WTC11 (cell line): ENCODE data around the gene UCHL5. TPM values are rescaled to one million over a fixed set of nuclear protein-coding genes. Genes with fewer than 3 reads are reported as not detected.

Experiments
- ATAC-seq: fragments of 200-7000 bp; cut with Tn5 transposase; 2 replicates; pipeline ENCODE4 v1.10.0; 2021; ENCODE audit warnings: mild to moderate bottlenecking, moderate library complexity
- CTCF ChIA-PET: fragments of 300-600 bp; sonication (Branson Sonifier 250); formaldehyde crosslinking; loops from one replicate; lab custom pipeline; 2021; ENCODE audit warnings: antibody characterized with exemption; lab: Charles Lee
- POLR2A ChIA-PET: fragments of 350-600 bp; sonication (Branson Sonifier 250); formaldehyde crosslinking; loops from one replicate; lab custom pipeline; 2021; ENCODE audit warnings: antibody characterized with exemption; lab: Charles Lee
- DNase-seq: peaks from one replicate; pipeline ENCODE4 v3.0.0; 2021; ENCODE audit warnings: low spot score
- H3K27ac Mint-ChIP-seq: 2 replicates; pipeline ENCODE4 v1.8.0; 2021; ENCODE audit warnings: mixed read lengths
- H3K27me3 Mint-ChIP-seq: 2 replicates; pipeline ENCODE4 v1.8.0; 2021; ENCODE audit warnings: low read depth, mild to moderate bottlenecking, moderate library complexity, mixed read lengths
- H3K36me3 Mint-ChIP-seq: 2 replicates; pipeline ENCODE4 v1.8.0; 2021; ENCODE audit warnings: mixed read lengths
- H3K4me1 Mint-ChIP-seq: 2 replicates; pipeline ENCODE4 v1.8.0; 2022; ENCODE audit warnings: mixed read lengths
- H3K4me3 Mint-ChIP-seq: 2 replicates; pipeline ENCODE4 v1.8.0; 2021; ENCODE audit warnings: mild to moderate bottlenecking, moderate library complexity, mixed read lengths
- H3K9me3 Mint-ChIP-seq: 2 replicates; pipeline ENCODE4 v1.8.0; 2021; ENCODE audit warnings: mixed read lengths
- CBFB ChIP-seq: sonication (generic); formaldehyde crosslinking; IDR thresholded peaks from 2 replicates; pipeline ENCODE4 v1.8.1; 2022; ENCODE audit warnings: mild to moderate bottlenecking, low read depth, missing genetic modification reagents
- EMX1 ChIP-seq: fragments of 250-450 bp; sonication (Bioruptor Pico); IDR thresholded peaks from 2 replicates; pipeline ENCODE4 v1.8.0; 2021; ENCODE audit warnings: mild to moderate bottlenecking
- GABPB1 ChIP-seq: sonication (generic); formaldehyde crosslinking; IDR thresholded peaks from 2 replicates; pipeline ENCODE4 v1.8.1; 2023; ENCODE audit warnings: mild to moderate bottlenecking, missing genetic modification reagents
- GTF2I ChIP-seq: fragments of 250-450 bp; sonication (Bioruptor Pico); conservative IDR thresholded peaks from 2 replicates; pipeline ENCODE4 v1.4.0; 2021; ENCODE audit warnings: mild to moderate bottlenecking
- IRF2 ChIP-seq: sonication (generic); formaldehyde crosslinking; IDR thresholded peaks from 2 replicates; pipeline ENCODE4 v1.8.0; 2022; ENCODE audit warnings: low read depth, missing genetic modification reagents, borderline replicate concordance
- JUN ChIP-seq: sonication (generic); formaldehyde crosslinking; IDR thresholded peaks from 2 replicates; pipeline ENCODE4 v1.8.0; 2023; ENCODE audit warnings: mild to moderate bottlenecking, missing genetic modification reagents
- PRRX2 ChIP-seq: fragments of 250-450 bp; sonication (Bioruptor Pico); IDR thresholded peaks from 2 replicates; pipeline ENCODE4 v1.8.0; 2021; ENCODE audit warnings: mild to moderate bottlenecking
- TEAD4 ChIP-seq: sonication (generic); formaldehyde crosslinking; IDR thresholded peaks from 2 replicates; pipeline ENCODE4 v1.8.0; 2022; ENCODE audit warnings: mild to moderate bottlenecking, missing genetic modification reagents
- total RNA-seq: library from RNA; stranded (reverse); gene quantifications from 3 replicates; pipeline ENCODE4 v1.2.3, GENCODE V29; 2021
- TF ChIP-seq, protein P1 (sequence below): fragments of 250-450 bp; sonication (Bioruptor Pico); IDR thresholded peaks from 2 replicates; pipeline ENCODE4 v1.8.0; 2021; ENCODE audit warnings: mild to moderate bottlenecking
- TF ChIP-seq, protein P2 (sequence below): fragments of 250-450 bp; sonication (Bioruptor Pico); conservative IDR thresholded peaks from 2 replicates; pipeline ENCODE4 v1.9.0; 2021; ENCODE audit warnings: mild to moderate bottlenecking
- TF ChIP-seq, protein P3 (sequence below): fragments of 250-450 bp; sonication (Bioruptor Pico); IDR thresholded peaks from 2 replicates; pipeline ENCODE4 v1.9.0; 2021; ENCODE audit warnings: mild to moderate bottlenecking, borderline replicate concordance
- TF ChIP-seq, protein P4 (sequence below): sonication (generic); formaldehyde crosslinking; IDR thresholded peaks from 2 replicates; pipeline ENCODE4 v1.8.1; 2023; ENCODE audit warnings: mild to moderate bottlenecking, missing genetic modification reagents, moderate library complexity
- TF ChIP-seq, protein P5 (sequence below): sonication (generic); formaldehyde crosslinking; IDR thresholded peaks from 2 replicates; pipeline ENCODE4 v1.8.1; 2023; ENCODE audit warnings: mild to moderate bottlenecking, moderate library complexity, missing genetic modification reagents
- TF ChIP-seq, protein P6 (sequence below): sonication (generic); formaldehyde crosslinking; IDR thresholded peaks from 2 replicates; pipeline ENCODE4 v1.8.0; 2022; ENCODE audit warnings: mild to moderate bottlenecking, missing genetic modification reagents
- TF ChIP-seq, protein P7 (sequence below): sonication (generic); formaldehyde crosslinking; IDR thresholded peaks from 2 replicates; pipeline ENCODE4 v1.8.0; 2022; ENCODE audit warnings: mild to moderate bottlenecking, missing genetic modification reagents
- TF ChIP-seq, protein P8 (sequence below): fragments of 250-450 bp; sonication (Bioruptor Pico); IDR thresholded peaks from 2 replicates; pipeline ENCODE4 v2.1.2; 2022; ENCODE audit warnings: mild to moderate bottlenecking, moderate library complexity
- TF ChIP-seq, protein P9 (sequence below): sonication (generic); formaldehyde crosslinking; IDR thresholded peaks from 2 replicates; pipeline ENCODE4 v1.8.1; 2023; ENCODE audit warnings: mild to moderate bottlenecking, missing genetic modification reagents

The UCHL5 gene
- total RNA-seq, 1 experiment from 2014 or later: 41.5 TPM

DNA sequence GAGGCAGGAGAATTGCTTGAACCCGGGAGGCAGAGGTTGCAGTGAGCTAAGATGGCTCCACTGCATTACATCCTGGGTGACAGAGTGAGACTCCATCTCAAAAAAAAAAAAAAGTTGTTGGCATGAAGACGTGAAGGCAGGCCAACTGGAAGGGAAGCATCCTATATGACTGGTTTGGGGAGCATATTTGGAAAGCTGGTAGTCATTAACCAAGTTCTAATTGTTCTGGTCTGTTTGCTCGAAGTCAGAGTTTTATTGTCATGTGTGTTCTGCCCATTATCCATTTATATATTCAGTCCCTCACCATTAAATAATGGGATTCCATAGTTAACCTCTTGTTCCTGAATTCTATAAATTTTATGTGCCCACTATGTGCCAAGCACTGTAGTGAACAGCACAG is 49.3 kb upstream of the UCHL5 start (continued):
- TF ChIP-seq, protein P1, sequence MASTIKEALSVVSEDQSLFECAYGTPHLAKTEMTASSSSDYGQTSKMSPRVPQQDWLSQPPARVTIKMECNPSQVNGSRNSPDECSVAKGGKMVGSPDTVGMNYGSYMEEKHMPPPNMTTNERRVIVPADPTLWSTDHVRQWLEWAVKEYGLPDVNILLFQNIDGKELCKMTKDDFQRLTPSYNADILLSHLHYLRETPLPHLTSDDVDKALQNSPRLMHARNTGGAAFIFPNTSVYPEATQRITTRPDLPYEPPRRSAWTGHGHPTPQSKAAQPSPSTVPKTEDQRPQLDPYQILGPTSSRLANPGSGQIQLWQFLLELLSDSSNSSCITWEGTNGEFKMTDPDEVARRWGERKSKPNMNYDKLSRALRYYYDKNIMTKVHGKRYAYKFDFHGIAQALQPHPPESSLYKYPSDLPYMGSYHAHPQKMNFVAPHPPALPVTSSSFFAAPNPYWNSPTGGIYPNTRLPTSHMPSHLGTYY: no peak
- no peak for TF ChIP-seq IRF2 (CRISPR knock-in tag)
- TF ChIP-seq EMX1 (CRISPR knock-in tag): no peak
- TF ChIP-seq CBFB: no peak
- TF ChIP-seq, protein P2, sequence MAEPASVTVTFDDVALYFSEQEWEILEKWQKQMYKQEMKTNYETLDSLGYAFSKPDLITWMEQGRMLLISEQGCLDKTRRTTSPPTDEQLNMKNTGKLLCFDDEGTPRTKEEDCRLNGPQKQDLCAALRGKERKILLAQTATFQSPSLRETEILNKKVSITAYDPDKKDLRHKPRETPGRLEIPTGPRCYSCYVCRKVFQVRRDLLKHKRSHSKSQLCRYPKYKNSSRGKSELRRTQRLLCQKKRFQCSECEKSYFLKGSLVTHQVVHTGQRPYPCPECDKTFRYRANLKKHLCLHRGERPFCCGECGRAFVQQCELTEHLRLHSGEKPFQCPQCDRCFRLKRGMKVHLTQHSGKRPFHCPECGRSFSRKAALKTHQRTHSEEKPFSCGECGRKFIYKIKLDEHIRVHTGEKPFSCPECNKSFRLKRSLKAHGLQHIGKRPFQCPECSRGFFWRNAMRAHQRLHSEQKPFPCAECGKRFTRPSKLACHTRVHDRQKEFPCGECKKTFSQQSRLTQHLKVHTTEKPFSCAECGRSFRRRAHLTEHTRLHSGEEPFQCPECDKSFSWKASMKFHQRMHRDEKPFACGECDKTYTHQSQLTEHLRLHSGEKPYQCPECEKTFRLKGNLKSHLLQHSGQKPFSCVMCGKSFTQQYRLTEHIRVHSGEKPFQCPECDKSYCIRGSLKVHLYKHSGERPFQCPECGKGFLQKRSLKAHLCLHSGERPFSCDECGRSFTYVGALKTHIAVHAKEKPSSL: no peak
- TF ChIP-seq, protein P3, sequence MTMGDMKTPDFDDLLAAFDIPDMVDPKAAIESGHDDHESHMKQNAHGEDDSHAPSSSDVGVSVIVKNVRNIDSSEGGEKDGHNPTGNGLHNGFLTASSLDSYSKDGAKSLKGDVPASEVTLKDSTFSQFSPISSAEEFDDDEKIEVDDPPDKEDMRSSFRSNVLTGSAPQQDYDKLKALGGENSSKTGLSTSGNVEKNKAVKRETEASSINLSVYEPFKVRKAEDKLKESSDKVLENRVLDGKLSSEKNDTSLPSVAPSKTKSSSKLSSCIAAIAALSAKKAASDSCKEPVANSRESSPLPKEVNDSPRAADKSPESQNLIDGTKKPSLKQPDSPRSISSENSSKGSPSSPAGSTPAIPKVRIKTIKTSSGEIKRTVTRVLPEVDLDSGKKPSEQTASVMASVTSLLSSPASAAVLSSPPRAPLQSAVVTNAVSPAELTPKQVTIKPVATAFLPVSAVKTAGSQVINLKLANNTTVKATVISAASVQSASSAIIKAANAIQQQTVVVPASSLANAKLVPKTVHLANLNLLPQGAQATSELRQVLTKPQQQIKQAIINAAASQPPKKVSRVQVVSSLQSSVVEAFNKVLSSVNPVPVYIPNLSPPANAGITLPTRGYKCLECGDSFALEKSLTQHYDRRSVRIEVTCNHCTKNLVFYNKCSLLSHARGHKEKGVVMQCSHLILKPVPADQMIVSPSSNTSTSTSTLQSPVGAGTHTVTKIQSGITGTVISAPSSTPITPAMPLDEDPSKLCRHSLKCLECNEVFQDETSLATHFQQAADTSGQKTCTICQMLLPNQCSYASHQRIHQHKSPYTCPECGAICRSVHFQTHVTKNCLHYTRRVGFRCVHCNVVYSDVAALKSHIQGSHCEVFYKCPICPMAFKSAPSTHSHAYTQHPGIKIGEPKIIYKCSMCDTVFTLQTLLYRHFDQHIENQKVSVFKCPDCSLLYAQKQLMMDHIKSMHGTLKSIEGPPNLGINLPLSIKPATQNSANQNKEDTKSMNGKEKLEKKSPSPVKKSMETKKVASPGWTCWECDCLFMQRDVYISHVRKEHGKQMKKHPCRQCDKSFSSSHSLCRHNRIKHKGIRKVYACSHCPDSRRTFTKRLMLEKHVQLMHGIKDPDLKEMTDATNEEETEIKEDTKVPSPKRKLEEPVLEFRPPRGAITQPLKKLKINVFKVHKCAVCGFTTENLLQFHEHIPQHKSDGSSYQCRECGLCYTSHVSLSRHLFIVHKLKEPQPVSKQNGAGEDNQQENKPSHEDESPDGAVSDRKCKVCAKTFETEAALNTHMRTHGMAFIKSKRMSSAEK (CRISPR knock-in tag): no peak
- no peak for TF ChIP-seq JUN (CRISPR knock-in tag)
- TF ChIP-seq, protein P4, sequence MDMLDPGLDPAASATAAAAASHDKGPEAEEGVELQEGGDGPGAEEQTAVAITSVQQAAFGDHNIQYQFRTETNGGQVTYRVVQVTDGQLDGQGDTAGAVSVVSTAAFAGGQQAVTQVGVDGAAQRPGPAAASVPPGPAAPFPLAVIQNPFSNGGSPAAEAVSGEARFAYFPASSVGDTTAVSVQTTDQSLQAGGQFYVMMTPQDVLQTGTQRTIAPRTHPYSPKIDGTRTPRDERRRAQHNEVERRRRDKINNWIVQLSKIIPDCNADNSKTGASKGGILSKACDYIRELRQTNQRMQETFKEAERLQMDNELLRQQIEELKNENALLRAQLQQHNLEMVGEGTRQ: no peak
- no peak for TF ChIP-seq GABPB1 (CRISPR knock-in tag)

DNA sequence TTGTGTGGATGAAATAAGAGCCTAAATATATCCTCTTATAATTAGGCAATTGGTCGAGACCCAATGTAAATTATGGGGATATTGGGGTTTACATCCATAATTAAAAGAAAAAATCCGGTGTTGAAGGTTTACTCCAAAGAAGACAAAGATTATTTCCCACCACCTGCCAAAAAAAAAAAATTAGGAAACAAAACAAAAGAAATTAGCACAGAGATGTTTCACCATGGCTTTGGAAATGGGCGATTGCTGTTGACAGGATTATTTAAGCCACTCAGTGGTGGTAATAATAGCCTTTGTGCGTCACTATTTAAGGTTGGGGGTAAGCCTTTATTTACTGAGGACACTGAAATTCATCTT is 46.6 kb upstream of the UCHL5 start:
- ChIA-PET CTCF (interaction anchor here (1.1 to 2.5 kb wide), 3 partner anchors 16 to 299 kb away, joined by 5 to 13 read pairs (median 5); partner anchors contain the start of gene CDC73), POLR2A (interaction anchor here (0.6 to 2.1 kb wide), 5 partner anchors 8 to 240 kb away, joined by 3 to 15 read pairs (median 9); partner anchors contain the start of genes CDC73, RO60 and UCHL5)
- no peak for ATAC-seq
- H3K9me3 Mint-ChIP-seq: no peaks in the 10 kb centered on the region
- peak overlapping the region; percentile 89; the same call in 1 of the 2 replicates for H3K27ac Mint-ChIP-seq
- peak overlapping the region; percentile 82 for H3K4me3 Mint-ChIP-seq
- peaks cover 15% of the 10 kb centered on the region for H3K4me1 Mint-ChIP-seq
- H3K36me3 Mint-ChIP-seq: no peaks in the 10 kb centered on the region
- no peak for DNase-seq
- peaks cover 17% of the 10 kb centered on the region for H3K27me3 Mint-ChIP-seq
- TF ChIP-seq, protein P5, sequence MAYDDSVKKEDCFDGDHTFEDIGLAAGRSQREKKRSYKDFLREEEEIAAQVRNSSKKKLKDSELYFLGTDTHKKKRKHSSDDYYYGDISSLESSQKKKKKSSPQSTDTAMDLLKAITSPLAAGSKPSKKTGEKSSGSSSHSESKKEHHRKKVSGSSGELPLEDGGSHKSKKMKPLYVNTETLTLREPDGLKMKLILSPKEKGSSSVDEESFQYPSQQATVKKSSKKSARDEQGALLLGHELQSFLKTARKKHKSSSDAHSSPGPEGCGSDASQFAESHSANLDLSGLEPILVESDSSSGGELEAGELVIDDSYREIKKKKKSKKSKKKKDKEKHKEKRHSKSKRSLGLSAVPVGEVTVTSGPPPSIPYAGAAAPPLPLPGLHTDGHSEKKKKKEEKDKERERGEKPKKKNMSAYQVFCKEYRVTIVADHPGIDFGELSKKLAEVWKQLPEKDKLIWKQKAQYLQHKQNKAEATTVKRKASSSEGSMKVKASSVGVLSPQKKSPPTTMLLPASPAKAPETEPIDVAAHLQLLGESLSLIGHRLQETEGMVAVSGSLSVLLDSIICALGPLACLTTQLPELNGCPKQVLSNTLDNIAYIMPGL: no peak
- TF ChIP-seq, protein P2: no peak
- no peak for TF ChIP-seq TEAD4 (CRISPR knock-in tag)
- TF ChIP-seq, protein P6, sequence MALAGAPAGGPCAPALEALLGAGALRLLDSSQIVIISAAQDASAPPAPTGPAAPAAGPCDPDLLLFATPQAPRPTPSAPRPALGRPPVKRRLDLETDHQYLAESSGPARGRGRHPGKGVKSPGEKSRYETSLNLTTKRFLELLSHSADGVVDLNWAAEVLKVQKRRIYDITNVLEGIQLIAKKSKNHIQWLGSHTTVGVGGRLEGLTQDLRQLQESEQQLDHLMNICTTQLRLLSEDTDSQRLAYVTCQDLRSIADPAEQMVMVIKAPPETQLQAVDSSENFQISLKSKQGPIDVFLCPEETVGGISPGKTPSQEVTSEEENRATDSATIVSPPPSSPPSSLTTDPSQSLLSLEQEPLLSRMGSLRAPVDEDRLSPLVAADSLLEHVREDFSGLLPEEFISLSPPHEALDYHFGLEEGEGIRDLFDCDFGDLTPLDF (CRISPR knock-in tag): no peak
- TF ChIP-seq, protein P7, sequence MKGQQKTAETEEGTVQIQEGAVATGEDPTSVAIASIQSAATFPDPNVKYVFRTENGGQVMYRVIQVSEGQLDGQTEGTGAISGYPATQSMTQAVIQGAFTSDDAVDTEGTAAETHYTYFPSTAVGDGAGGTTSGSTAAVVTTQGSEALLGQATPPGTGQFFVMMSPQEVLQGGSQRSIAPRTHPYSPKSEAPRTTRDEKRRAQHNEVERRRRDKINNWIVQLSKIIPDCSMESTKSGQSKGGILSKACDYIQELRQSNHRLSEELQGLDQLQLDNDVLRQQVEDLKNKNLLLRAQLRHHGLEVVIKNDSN: no peak
- TF ChIP-seq, protein P8, sequence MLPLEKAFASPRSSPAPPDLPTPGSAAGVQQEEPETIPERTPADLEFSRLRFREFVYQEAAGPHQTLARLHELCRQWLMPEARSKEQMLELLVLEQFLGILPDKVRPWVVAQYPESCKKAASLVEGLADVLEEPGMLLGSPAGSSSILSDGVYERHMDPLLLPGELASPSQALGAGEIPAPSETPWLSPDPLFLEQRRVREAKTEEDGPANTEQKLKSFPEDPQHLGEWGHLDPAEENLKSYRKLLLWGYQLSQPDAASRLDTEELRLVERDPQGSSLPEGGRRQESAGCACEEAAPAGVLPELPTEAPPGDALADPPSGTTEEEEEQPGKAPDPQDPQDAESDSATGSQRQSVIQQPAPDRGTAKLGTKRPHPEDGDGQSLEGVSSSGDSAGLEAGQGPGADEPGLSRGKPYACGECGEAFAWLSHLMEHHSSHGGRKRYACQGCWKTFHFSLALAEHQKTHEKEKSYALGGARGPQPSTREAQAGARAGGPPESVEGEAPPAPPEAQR (CRISPR knock-in tag): no peak
- no peak for TF ChIP-seq GABPB1 (CRISPR knock-in tag)
- no peak for TF ChIP-seq PRRX2 (CRISPR knock-in tag)
- TF ChIP-seq, protein P9, sequence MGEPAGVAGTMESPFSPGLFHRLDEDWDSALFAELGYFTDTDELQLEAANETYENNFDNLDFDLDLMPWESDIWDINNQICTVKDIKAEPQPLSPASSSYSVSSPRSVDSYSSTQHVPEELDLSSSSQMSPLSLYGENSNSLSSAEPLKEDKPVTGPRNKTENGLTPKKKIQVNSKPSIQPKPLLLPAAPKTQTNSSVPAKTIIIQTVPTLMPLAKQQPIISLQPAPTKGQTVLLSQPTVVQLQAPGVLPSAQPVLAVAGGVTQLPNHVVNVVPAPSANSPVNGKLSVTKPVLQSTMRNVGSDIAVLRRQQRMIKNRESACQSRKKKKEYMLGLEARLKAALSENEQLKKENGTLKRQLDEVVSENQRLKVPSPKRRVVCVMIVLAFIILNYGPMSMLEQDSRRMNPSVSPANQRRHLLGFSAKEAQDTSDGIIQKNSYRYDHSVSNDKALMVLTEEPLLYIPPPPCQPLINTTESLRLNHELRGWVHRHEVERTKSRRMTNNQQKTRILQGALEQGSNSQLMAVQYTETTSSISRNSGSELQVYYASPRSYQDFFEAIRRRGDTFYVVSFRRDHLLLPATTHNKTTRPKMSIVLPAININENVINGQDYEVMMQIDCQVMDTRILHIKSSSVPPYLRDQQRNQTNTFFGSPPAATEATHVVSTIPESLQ (CRISPR knock-in tag): no peak
- no peak for TF ChIP-seq GTF2I (CRISPR knock-in tag)
